Right forelimb (tissue), 1 donor: ENCODE data around the gene DHRS3.
A peak's percentile ranks its signal among the peaks of the same experiment; 100 is the strongest.
"Not testable (repeated sequence)": the region's sequence is repeated elsewhere in the genome, so short reads cannot be mapped to it uniquely, and the experiment has no call there.

Source experiments
- DNase-seq: peaks from one replicate; pipeline ENCODE4 v3.0.0-alpha.2; 2018

DHRS3 gene

DNA sequence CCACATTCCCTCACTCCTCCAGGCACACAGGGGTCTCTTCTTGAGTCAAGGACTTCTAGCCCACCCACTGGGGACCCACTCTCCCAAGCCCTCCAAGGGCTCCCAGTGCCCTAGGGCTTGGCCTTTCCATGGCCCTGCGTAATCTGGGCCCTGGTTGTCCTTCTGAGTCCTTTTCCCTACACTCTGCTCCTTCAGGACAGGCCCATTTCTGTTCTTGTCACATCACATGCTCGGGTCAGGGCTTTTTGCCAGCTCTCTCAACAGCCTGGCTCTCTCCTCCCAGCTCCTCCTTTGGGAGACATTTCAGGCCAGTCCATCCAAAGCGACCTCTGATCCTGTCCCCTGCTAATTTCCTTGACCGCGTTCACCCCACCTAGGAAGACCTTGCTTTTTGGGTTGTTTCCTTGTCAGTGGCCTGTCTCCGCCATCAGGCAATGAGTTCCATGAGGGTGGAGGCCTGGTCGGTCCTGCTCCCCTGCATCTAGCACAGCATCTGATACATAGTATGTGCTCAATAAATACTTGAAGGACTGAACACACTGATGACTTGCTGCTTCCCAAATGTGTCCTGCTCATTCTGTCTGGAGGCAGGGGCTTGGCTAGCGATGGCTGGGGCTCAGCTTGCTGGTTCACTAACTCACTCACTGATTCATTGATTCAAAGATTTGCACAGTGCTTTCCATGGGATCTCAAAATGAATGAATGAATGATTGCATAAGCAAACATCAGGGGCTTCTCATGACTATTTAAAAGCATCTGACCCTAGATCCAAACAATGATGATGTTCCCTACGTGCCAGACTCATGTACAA is 44.8 kb downstream of the DHRS3 start:
- DNase-seq: no peak

- DNase-seq: no peak
Measured at GRCh38 chr1:12572522-12572921, 45.5 kb downstream of the DHRS3 start.

- no peak for DNase-seq
Measured at GRCh38 chr1:12570291-12570690, 47.7 kb downstream of the DHRS3 start.

DNA sequence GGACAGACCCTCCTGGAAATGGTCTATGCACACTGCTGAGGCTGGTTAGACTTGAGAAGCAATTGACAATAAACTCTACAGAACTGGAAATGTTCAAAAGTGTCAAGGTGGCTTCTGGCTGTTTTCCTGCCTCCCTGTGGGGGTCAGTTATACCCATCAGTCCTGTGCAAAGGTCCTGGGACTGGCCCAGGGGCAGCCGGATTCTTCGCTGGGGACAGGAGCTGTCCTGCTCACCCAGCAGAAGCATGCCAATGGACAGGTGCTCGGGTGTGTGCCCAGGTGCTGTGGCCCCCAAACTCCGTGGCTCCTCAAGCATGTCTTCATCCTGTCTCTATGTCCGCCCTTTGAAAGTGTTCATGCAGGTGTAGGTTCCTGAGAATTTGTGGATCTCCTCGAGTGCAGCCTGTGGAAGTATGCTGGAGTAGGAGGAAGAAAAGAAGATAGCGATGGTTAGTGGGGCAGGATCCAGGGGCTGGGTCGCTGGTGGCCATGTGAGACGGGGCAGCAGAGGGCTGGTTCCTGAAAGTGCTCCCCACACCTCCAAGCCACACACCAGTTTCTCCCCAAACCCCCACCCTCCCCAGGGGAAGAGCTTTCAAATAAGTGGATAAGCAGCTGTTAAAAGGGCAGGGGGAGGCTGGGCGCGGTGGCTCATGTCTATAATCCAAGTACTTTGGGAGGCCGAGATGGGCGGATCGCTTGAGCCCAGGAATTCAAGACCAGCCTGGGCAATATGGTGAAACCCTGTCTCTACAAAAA is 49.8 kb downstream of the DHRS3 start:
- DNase-seq: no peak

DNA sequence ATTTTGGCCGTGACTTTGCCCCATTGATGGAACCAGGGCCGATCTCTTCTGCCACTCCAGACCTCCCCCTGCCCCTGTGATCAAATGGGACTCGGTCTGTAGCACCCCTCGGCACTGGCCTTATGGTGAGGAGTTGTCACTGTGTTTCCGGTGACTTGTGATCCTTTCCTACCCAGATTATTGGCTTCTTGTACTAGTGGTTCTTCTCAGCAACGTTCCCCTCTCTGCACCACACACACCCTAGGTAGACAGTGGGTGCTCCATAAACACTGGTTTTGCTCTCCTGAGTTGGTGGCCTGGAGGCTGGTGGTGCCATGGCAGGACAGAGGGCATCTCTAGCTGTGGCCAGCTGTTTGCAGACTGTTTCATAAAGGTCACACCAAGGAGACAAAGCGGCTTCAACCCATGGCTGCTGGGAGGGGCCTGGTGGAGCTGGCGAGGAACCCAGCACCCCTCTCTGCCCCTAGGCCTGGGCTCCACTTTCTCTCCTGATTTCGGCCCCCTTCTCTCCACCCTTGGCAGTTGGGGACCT is 50.7 kb downstream of the DHRS3 start:
- no peak for DNase-seq

DNA sequence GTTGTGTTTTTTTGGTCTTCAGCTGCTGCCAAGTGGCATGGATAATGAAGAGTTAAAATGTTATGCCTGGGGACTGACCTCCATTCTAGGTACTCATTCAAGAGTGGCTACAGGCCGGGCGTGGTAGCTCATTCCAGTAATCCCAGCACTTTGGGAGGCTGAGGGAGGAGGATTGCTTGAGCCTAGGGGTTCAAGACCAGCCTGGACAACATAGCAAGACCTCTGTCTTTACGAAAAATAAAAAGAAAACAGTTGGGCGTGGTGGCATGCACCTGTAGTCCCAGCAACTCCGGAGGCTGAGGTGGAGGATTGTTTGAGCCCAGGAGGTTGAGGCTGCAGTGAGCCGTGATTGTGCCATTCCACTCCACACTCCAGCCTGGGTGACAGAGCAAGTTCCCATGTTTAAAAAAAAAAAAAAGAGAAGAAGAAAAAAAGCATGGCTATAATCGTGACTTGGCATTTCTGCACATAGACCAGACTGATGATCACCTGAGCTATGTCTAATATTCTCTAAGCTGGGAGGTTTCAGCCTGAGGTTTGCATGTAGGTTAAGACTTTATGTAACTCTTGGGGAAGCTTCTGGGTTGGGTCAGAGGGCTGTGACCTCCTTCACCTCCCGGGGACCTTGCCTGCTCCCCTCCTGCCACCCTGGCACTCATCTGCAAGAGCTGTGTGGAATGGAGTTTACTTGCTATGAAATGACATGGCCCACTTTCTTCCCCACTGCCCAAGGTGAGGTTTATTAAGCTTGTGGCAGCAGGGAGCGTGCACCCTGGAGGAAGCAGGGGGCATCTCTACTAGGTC is 51.3 kb downstream of the DHRS3 start:
- no peak for DNase-seq

DNA sequence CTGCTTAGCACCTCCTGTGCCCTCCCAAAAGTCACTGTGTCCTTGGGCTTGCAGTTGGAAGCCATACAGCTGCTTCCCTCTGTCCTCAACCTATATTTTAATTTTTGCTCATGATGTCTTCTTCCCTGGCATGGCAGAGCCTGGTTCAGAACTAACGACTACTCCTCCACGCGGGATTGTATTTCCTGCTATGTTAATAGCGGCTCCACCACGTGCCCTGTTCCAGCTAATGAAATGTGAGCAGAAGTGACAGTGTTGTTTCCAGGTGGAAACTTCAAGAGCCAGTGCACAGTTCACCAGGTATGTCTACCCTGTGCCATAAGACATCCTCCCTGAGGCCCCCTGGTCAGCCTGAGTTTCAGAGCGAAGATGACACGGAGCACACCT is 52.1 kb downstream of the DHRS3 start:
- DNase-seq: no peak

GRCh38 chr1:12565094-12565965 is 52.7 kb downstream of the DHRS3 start:
- DNase-seq: no peak

DNA sequence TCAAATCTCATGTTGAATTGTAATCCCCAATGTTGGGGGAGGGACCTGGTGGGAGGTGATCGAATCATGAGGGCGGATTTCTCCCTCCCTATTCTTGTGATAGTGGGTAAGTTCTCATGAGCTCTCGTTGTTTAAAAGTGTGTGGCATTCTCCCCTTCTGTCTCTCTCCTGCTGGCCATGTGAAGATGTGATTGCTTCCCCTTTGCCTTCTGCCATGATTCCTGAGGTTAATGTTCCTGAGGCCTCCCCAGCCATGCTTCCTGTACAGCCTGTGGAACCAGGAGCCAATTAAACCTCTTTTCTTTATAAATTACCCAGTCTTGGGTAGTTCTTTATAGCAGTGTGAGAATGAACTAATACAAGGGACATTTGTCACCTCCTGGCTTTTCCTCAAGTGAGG is 53.8 kb downstream of the DHRS3 start:
- DNase-seq: not testable (repeated sequence)

- DNase-seq: no peak
Measured at GRCh38 chr1:12562955-12563576, 54.9 kb downstream of the DHRS3 start.

- no peak for DNase-seq
Measured at GRCh38 chr1:12561121-12561520, 56.9 kb downstream of the DHRS3 start.

DNA sequence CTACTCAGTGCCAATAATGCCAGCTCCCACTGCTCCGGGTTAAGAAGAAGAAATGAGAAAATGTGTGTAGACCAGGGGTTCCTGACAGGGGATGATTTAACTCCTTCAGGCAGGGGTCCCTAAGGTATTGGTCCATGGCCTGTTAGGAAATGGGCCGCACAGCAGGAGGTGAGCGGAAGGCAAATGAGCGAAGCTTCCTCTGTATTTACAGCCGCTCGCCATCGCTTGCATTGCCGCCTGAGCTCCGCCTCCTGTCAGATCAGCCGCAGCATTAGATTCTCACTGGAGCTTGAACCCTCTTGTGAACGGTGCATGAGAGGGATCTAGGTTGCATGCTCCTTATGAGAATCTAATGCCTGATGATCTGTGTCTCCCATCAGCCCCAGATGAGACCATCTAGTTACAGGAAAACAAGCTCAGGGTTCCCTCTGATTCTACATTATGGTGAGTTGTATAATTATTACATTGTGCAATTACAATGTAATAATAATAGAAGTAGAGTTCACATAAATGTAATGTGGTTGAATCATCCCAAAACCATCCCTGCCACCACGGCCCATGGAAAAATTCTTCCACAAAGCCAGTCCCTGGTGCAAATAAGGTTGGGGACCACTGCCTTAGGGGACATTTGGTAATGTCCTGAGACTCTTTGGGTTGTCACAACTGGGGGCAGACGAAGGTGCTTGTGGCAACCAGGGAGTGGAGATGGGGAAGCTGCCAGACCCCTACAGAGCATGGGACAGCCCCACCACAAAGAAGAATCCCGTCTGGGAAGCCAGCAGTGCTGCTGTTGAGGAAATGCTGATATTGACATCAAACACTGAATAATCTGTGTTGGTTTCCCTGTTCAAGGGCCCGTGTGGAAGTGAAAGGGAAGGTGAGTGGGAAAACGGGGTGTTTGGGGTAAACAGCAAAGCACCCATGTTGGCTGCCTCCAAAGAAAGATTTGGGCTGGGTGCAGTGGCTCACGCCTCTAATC is 60.8 kb downstream of the DHRS3 start:
- DNase-seq: no peak

DNA sequence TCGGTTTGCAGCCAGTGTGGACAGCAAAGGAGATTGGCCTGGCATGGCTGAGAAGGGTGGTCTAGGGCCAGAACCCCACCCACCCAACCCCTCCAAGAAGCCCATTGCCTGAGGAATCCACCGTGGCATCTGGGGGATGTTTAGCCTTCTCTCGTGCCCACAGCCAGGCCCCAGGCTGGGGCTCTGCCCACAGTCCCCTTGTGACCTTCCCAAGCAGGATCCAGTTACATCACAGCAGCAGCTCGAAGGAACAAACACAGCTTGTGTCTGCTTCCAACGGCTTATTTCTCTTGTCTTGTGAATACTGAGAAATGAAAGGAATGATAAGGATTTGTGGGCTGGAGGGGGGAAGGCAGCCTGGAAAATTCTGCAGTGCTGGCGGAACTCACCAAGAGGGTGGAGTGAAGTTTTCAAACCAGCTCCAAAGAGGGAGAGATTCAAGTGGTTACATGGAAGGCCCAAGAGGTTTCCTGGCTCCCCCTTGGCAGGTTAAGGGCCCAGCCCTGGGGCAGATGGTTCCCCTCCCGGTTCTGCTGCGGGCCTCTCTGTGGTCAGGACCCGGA is 61.6 kb downstream of the DHRS3 start:
- peak; percentile 77 for DNase-seq

DNA sequence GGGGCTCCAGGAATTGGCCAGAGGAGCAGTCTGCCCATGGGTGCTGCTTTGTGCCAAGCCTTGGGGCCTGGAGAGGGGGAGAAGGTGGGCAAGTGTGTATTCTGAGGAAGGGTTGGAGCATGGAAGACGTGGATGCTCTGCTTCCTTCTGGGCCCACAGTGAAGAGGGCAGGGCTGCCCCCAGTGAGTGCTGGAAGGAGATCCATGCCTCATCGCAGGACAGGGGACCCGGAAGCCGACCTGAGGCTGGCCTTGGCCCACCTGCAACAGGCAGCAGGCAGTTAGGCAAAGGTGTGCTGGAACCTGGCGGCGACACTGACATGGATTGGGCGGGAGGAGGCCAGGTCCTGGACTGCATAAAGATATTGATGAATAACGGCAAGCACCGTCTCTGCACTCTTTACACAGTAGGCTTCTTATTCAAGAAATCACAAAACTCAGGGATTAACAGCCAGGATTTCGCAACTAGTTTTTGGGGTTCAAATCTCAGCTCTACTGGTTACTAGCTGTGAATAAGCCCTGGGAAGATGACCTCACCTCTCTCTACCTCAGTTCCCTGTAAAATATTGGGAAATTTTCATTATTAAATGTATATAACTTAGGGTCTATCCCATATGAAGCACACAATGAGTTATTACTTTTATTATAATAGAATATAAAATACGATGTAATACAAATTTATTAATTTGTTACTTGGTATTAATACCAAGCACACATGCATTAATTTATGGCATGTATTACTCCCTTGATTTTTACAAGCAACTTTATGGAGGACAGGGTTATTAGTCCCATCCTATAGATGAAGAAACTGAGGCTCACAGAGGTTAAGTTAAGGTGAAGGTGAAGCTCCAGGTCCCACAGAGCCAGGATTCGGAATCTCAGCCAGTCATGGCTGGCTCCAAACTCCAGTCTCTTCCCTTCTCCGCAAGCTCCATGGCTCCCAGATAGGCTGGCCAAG is 62.3 kb downstream of the DHRS3 start:
- no peak for DNase-seq

DNA sequence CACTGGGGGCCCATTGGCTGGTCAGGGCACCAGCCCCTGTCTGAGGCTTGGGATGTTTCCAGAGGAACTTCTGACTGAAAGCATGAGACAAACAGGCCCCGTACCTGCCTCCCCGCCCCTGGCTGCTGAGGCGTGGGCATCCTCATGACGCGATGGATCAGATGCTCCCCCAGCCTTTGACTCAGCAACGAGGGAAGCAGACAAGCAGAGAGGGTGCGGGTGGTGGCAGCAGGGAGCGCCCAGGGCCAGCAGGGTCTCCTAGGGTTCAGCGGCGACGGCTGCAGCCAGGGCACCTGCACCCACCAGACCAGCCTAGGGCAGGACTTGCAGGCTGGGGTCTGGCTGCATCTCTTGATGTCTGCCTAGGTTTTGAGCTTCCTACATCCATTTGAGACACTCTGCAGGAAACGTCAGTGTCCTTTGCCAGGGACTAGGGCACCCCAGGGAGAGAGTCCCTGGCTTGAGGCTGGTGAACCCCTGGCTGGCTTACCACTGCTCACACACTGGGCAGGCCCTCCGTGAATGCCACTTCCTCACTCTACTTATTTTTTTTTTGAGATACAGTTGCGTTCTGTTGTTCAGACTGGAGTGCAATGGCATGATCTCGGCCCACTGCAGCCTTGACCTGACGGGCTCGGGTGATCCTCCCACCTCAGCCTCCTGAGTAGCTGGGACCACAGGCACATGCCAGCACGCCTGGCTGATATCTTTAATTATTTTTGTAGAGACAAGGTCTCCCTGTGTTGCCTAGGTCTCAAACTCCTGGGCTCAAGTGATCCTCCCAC is 63.3 kb downstream of the DHRS3 start:
- no peak for DNase-seq

GRCh38 chr1:12553963-12554362 is 64.0 kb downstream of the DHRS3 start:
- no peak for DNase-seq

- DNase-seq: no peak
Measured at GRCh38 chr1:12552951-12553921, 64.8 kb downstream of the DHRS3 start.
